T-helper 2 cell treated with Interferon-gamma antibody and Interleukin-4, amounts not matched to agents 5 μg/mL and 100 μg/mL, for 36 hours (primary cell): Measurements from ENCODE around the gene TOPORS.

Experiments used
- DNase-seq: peaks from one replicate; pipeline ENCODE4 v3.0.0; 2021; ENCODE audit warnings: low spot score
- H3K27ac Mint-ChIP-seq: one replicate; pipeline ENCODE4 v1.8.0; 2021; ENCODE audit warnings: mild to moderate bottlenecking, mixed read lengths
- H3K27me3 Mint-ChIP-seq: one replicate; pipeline ENCODE4 v1.8.0; 2021; ENCODE audit warnings: low read depth, mixed read lengths
- H3K36me3 Mint-ChIP-seq: one replicate; pipeline ENCODE4 v1.8.0; 2021; ENCODE audit warnings: low read depth, mixed read lengths
- H3K4me1 Mint-ChIP-seq: one replicate; pipeline ENCODE4 v1.8.0; 2021; ENCODE audit warnings: low read depth, mixed read lengths
- H3K4me3 Mint-ChIP-seq: one replicate; pipeline ENCODE4 v1.8.0; 2022; ENCODE audit warnings: mild to moderate bottlenecking, moderate library complexity, mixed read lengths
- H3K9me3 Mint-ChIP-seq: one replicate; pipeline ENCODE4 v1.8.0; 2021; ENCODE audit warnings: mixed read lengths

The TOPORS gene

DNA sequence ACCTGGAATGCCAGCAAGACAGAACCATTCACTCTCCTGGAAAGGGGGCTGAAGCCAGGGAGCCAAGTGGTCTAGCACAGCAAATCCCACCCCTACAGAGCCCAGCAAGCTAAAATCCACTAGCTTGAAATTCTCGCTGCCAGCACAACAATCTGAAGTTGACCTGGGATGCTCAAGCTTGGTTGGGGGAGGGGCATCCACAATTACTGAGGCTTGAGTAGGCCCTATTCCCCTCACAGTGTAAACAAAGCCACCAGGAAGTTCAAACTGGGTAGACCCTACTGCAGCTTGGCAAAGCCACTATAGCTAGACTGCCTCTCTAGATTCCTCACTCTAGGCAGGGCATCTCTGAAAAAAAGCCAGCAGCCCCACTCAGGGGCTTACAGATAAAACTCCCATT lies 43.7 kb downstream of the TOPORS start:
- H3K27me3 Mint-ChIP-seq = no peaks in the 10 kb centered on the region
- H3K36me3 Mint-ChIP-seq = peaks cover 9% of the 10 kb centered on the region
- no peak for DNase-seq
- no peak overlapping the region for H3K27ac Mint-ChIP-seq
- peaks cover 7% of the 10 kb centered on the region for H3K9me3 Mint-ChIP-seq
- peaks cover 9% of the 10 kb centered on the region for H3K4me1 Mint-ChIP-seq
- H3K4me3 Mint-ChIP-seq = no peak overlapping the region

DNA sequence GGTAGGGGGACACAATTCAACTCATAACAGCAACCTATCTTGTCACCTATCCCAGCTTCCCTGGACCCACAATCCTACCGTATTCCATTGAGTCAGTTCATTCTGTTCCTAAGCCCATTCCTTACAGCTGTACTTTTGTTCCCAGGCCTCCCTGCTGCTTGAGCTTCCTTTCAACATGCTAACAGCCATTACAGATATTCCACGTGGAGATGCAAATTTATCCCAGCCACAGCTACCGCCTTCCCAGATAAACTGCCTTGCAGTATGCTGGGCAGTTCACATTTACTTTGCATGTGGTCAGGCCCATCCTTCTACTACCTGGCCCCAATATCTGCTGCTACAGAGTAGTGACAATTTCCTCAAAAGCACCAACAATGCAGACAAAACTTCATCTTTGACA lies 49.4 kb downstream of the TOPORS start:
- peaks cover 17% of the 10 kb centered on the region for H3K36me3 Mint-ChIP-seq
- H3K4me1 Mint-ChIP-seq = no peaks in the 10 kb centered on the region
- H3K4me3 Mint-ChIP-seq = no peak overlapping the region
- H3K27me3 Mint-ChIP-seq = no peaks in the 10 kb centered on the region
- no peaks in the 10 kb centered on the region for H3K9me3 Mint-ChIP-seq
- H3K27ac Mint-ChIP-seq = no peak overlapping the region
- DNase-seq = no peak

DNA sequence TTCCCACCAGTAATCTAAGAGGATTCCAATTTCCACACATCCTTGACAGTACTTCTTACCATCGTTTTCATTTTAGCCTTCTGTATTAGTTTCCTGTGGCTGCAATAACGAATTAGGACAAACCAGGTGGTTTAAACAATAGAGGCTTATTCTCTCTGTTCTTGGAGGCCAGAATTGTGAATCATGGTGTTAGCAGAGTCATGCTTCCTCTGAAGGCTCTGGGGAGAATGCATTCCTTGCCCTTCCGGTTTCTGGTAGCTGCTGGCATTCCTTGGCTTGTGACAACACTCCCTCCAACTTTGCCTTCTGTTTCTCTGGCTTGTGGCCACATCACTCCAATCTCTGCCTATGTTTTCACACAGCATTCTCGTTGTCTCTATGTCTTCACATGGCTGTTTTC lies 49.9 kb downstream of the TOPORS start:
- H3K27me3 Mint-ChIP-seq = no peaks in the 10 kb centered on the region
- H3K27ac Mint-ChIP-seq = no peak overlapping the region
- no peaks in the 10 kb centered on the region for H3K9me3 Mint-ChIP-seq
- no peak for DNase-seq
- peaks cover 21% of the 10 kb centered on the region for H3K36me3 Mint-ChIP-seq
- H3K4me3 Mint-ChIP-seq = no peak overlapping the region
- no peaks in the 10 kb centered on the region for H3K4me1 Mint-ChIP-seq

GRCh38 chr9:32501868-32502267 lies 50.5 kb downstream of the TOPORS start:
- H3K36me3 Mint-ChIP-seq = peaks cover 21% of the 10 kb centered on the region
- DNase-seq = no peak
- no peaks in the 10 kb centered on the region for H3K27me3 Mint-ChIP-seq
- no peak overlapping the region for H3K4me3 Mint-ChIP-seq
- no peaks in the 10 kb centered on the region for H3K4me1 Mint-ChIP-seq
- H3K9me3 Mint-ChIP-seq = no peaks in the 10 kb centered on the region
- no peak overlapping the region for H3K27ac Mint-ChIP-seq

DNA sequence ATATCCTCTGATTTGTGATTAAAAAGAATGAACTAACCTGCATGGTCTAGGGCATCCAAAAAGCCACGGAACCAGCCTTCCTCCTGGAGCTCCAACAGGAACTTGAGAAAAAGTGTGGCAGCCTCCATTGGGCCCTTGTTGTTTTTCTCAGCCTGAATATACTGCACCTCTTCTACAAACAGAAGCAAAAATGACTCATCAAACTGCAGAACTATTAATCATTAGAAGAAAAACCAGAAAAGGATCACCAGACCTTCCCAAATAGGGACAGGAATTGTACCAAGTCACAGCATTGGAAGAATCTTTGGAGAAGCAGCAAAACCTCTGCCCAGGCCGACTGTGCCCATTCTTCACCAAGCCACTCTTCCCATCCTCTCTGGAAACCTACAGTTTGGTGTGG lies 51.6 kb downstream of the TOPORS start:
- DNase-seq = no peak
- Mint-ChIP-seq H3K4me3 (no peak overlapping the region), H3K27ac (no peak overlapping the region), H3K9me3 (no peaks in the 10 kb centered on the region), H3K27me3 (no peaks in the 10 kb centered on the region), H3K4me1 (no peaks in the 10 kb centered on the region), H3K36me3 (peaks cover 27% of the 10 kb centered on the region)

DNA sequence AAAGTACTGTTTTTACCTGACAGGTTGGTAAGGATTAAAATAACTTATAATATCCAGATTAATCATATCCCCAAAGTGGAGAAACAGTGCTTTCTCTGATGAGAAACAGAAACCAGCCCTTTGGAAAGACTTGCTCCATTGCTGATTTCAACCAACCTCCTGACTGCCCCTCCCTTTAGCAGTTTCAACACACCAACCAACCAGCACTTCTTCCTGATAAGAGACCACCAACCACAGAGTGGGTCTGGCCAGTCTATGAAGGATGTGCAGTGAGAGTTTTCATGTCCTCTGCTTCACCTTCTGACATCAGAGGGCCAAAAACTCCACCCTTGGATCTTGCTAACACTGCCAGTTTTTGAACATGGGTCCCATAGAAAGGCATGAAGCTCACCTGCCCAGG lies 54.5 kb downstream of the TOPORS start:
- no peak for DNase-seq
- H3K4me1 Mint-ChIP-seq = no peaks in the 10 kb centered on the region
- H3K4me3 Mint-ChIP-seq = no peak overlapping the region
- H3K36me3 Mint-ChIP-seq = peaks cover 30% of the 10 kb centered on the region
- H3K9me3 Mint-ChIP-seq = no peaks in the 10 kb centered on the region
- H3K27me3 Mint-ChIP-seq = no peaks in the 10 kb centered on the region
- no peak overlapping the region for H3K27ac Mint-ChIP-seq

DNA sequence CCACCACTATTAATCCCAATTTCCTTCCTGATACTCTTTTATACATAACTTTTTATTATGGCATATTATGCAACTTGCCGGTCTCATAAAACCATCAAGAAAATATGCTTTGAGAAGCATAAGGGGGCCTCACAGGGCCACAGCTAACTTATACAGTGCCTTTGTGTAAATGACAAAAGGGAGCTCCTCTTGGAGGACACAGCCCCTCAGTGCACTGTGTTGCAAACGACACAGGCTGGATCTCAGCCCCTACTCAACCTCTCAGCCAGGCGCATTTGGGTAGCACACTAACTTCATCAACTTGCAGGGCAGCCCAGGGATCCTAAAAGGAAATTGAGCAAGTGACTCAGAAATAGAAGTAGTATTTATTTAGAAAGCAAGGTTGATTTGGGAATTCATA lies 61.8 kb downstream of the TOPORS start:
- Mint-ChIP-seq H3K27ac (no peak overlapping the region), H3K27me3 (no peaks in the 10 kb centered on the region), H3K36me3 (peaks cover 31% of the 10 kb centered on the region), H3K4me3 (no peak overlapping the region), H3K4me1 (no peaks in the 10 kb centered on the region), H3K9me3 (no peaks in the 10 kb centered on the region)
- no peak for DNase-seq
